ENCODE data around the gene IFT80. TPM values are rescaled to one million over a fixed set of nuclear protein-coding genes. Genes with fewer than 3 reads are reported as not detected.
"Not testable (repeated sequence)": the region's sequence is repeated elsewhere in the genome, so short reads cannot be mapped to it uniquely, and the experiment has no call there.

IFT80 gene
- total RNA-seq, 2 experiments from 2014 or later = 22.8 to 25.9 TPM

DNA sequence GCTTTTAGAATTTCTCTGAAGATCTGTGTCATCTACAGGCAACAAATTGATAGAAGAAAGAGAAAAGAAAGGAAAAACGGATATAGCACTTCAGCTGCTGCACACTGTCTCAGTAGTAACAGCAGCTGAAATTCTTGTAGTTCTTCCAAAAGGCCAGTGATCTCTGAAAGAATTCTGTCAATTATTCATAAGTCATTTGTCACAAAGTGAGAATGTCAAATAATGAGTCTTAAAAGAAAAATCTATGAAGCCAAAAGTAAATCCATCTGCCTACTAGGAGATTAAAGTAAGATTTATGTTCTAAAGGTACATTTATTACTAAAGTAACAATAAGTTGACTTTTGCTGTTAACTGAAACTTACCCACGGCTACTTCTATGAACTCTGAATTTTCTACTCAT lies 24.6 kb downstream of the IFT80 start:
- Mint-ChIP-seq H3K36me3 (ENCODE audit: low read depth) (peaks cover 28% of the 10 kb centered on the region), H3K4me1 (no peaks in the 10 kb centered on the region), H3K9me3 (no peaks in the 10 kb centered on the region), H3K27ac (no peak overlapping the region), H3K27me3 (no peaks in the 10 kb centered on the region), H3K4me3 (no peak overlapping the region)
- no peak for DNase-seq
- ChIA-PET POLR2A (no interaction called here), CTCF (no interaction called here)

GRCh38 chr3:160373655-160374054 lies 25.4 kb downstream of the IFT80 start:
- POLR2A ChIA-PET = no interaction called here
- Mint-ChIP-seq H3K9me3 (no peaks in the 10 kb centered on the region), H3K27ac (no peak overlapping the region), H3K27me3 (no peaks in the 10 kb centered on the region), H3K36me3 (ENCODE audit: low read depth) (peaks cover 28% of the 10 kb centered on the region), H3K4me1 (peaks cover 1% of the 10 kb centered on the region), H3K4me3 (no peak overlapping the region)
- CTCF ChIA-PET = no interaction called here
- no peak for DNase-seq

- Mint-ChIP-seq H3K4me1 (peaks cover 1% of the 10 kb centered on the region), H3K9me3 (no peaks in the 10 kb centered on the region), H3K27me3 (no peaks in the 10 kb centered on the region), H3K36me3 (ENCODE audit: low read depth) (peaks cover 28% of the 10 kb centered on the region), H3K4me3 (no peak overlapping the region), H3K27ac (no peak overlapping the region)
- ChIA-PET POLR2A (no interaction called here), CTCF (no interaction called here)
- DNase-seq = no peak
Measured at GRCh38 chr3:160372780-160373179, 26.2 kb downstream of the IFT80 start.

- H3K36me3 Mint-ChIP-seq (ENCODE audit: low read depth) = peaks cover 28% of the 10 kb centered on the region
- peaks cover 1% of the 10 kb centered on the region for H3K4me1 Mint-ChIP-seq
- CTCF ChIA-PET = no interaction called here
- no peaks in the 10 kb centered on the region for H3K9me3 Mint-ChIP-seq
- H3K4me3 Mint-ChIP-seq = no peak overlapping the region
- no peaks in the 10 kb centered on the region for H3K27me3 Mint-ChIP-seq
- POLR2A ChIA-PET = no interaction called here
- no peak overlapping the region for H3K27ac Mint-ChIP-seq
- DNase-seq = no peak
Measured at GRCh38 chr3:160370987-160371857, 27.8 kb downstream of the IFT80 start.

GRCh38 chr3:160369784-160370183 lies 29.2 kb downstream of the IFT80 start:
- Mint-ChIP-seq H3K4me1 (peaks cover 1% of the 10 kb centered on the region), H3K9me3 (no peaks in the 10 kb centered on the region), H3K27me3 (no peaks in the 10 kb centered on the region), H3K27ac (no peak overlapping the region), H3K4me3 (no peak overlapping the region), H3K36me3 (ENCODE audit: low read depth) (peaks cover 28% of the 10 kb centered on the region)
- POLR2A ChIA-PET = interaction anchor here (0.8 kb wide), 1 partner anchor 11 kb away, joined by 4 read pairs; no protein-coding TSS in a partner anchor
- CTCF ChIA-PET = no interaction called here
- no peak for DNase-seq

- no peaks in the 10 kb centered on the region for H3K9me3 Mint-ChIP-seq
- ChIA-PET CTCF (no interaction called here), POLR2A (no interaction called here)
- no peak overlapping the region for H3K27ac Mint-ChIP-seq
- H3K4me3 Mint-ChIP-seq = no peak overlapping the region
- no peaks in the 10 kb centered on the region for H3K27me3 Mint-ChIP-seq
- H3K36me3 Mint-ChIP-seq (ENCODE audit: low read depth) = peaks cover 24% of the 10 kb centered on the region
- DNase-seq = no peak
- peaks cover 1% of the 10 kb centered on the region for H3K4me1 Mint-ChIP-seq
Measured at GRCh38 chr3:160368804-160369203, 30.2 kb downstream of the IFT80 start.

GRCh38 chr3:160365869-160366522 lies 33.0 kb downstream of the IFT80 start:
- Mint-ChIP-seq H3K27ac (no peak overlapping the region), H3K27me3 (no peaks in the 10 kb centered on the region), H3K36me3 (ENCODE audit: low read depth) (peaks cover 36% of the 10 kb centered on the region), H3K9me3 (no peaks in the 10 kb centered on the region), H3K4me3 (no peak overlapping the region), H3K4me1 (peaks cover 3% of the 10 kb centered on the region)
- DNase-seq = no peak
- ChIA-PET CTCF (no interaction called here), POLR2A (no interaction called here)

- H3K27ac Mint-ChIP-seq, H3K4me3 Mint-ChIP-seq, DNase-seq, H3K4me1 Mint-ChIP-seq, POLR2A ChIA-PET, CTCF ChIA-PET, H3K27me3 Mint-ChIP-seq, H3K9me3 Mint-ChIP-seq: not testable (repeated sequence)
- peaks cover 41% of the 10 kb centered on the region for H3K36me3 Mint-ChIP-seq (ENCODE audit: low read depth)
Measured at GRCh38 chr3:160362896-160363295, 36.1 kb downstream of the IFT80 start.

GRCh38 chr3:160355826-160356225 lies 43.2 kb downstream of the IFT80 start:
- Mint-ChIP-seq H3K36me3 (ENCODE audit: low read depth) (peaks cover 11% of the 10 kb centered on the region), H3K27ac (no peak overlapping the region), H3K27me3 (no peaks in the 10 kb centered on the region), H3K9me3 (no peaks in the 10 kb centered on the region), H3K4me1 (no peaks in the 10 kb centered on the region), H3K4me3 (no peak overlapping the region)
- ChIA-PET CTCF (interaction anchor here (1.4 kb wide), 1 partner anchor 12 kb away, joined by 4 read pairs; no protein-coding TSS in a partner anchor), POLR2A (no interaction called here)
- no peak for DNase-seq

DNA sequence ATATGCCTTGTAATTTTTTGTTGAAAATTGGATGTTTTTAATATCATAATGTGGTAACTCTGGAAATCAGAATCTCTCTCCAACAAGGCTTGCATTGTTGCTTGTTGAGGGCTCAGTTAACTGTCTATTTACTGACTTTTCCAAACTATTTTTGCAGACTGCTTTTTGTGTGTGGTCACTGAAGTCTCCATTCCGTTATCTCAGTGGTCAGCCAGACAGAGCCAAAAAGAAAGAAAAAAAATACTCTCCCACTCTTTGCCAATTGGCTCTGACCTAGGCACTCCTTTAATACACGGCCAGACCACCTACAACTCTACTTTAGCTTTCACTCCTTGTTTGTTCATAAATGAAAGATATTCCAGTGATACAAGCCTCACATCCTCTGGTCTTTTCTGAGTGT lies 52.5 kb downstream of the IFT80 start:
- Mint-ChIP-seq H3K36me3 (ENCODE audit: low read depth) (peaks cover 2% of the 10 kb centered on the region), H3K4me3 (no peak overlapping the region), H3K4me1 (no peaks in the 10 kb centered on the region), H3K9me3 (no peaks in the 10 kb centered on the region), H3K27me3 (no peaks in the 10 kb centered on the region), H3K27ac (no peak overlapping the region)
- POLR2A ChIA-PET = no interaction called here
- DNase-seq = no peak
- CTCF ChIA-PET = no interaction called here

- no peak for DNase-seq
- H3K27ac Mint-ChIP-seq = no peak overlapping the region
- H3K4me3 Mint-ChIP-seq = no peak overlapping the region
- no peaks in the 10 kb centered on the region for H3K9me3 Mint-ChIP-seq
- H3K4me1 Mint-ChIP-seq = no peaks in the 10 kb centered on the region
- peaks cover 5% of the 10 kb centered on the region for H3K36me3 Mint-ChIP-seq (ENCODE audit: low read depth)
- no peaks in the 10 kb centered on the region for H3K27me3 Mint-ChIP-seq
- CTCF ChIA-PET = interaction anchor here (0.8 to 1.0 kb wide), 2 partner anchors 13 to 180 kb away, joined by 3 to 4 read pairs; no protein-coding TSS in a partner anchor
- POLR2A ChIA-PET = no interaction called here
Measured at GRCh38 chr3:160343132-160343531, 55.9 kb downstream of the IFT80 start.

- no peak overlapping the region for H3K4me3 Mint-ChIP-seq
- no peaks in the 10 kb centered on the region for H3K4me1 Mint-ChIP-seq
- ChIA-PET CTCF (interaction anchor here (1.1 to 1.5 kb wide), 2 partner anchors 308 to 351 kb away, joined by 4 to 5 read pairs; partner anchors contain the start of gene IL12A), POLR2A (no interaction called here)
- H3K36me3 Mint-ChIP-seq (ENCODE audit: low read depth) = peaks cover 6% of the 10 kb centered on the region
- H3K27me3 Mint-ChIP-seq = no peaks in the 10 kb centered on the region
- H3K9me3 Mint-ChIP-seq = no peaks in the 10 kb centered on the region
- no peak for DNase-seq
- H3K27ac Mint-ChIP-seq = no peak overlapping the region
Measured at GRCh38 chr3:160340351-160340750, 58.7 kb downstream of the IFT80 start.

- CTCF ChIA-PET = no interaction called here
- peaks cover 4% of the 10 kb centered on the region for H3K36me3 Mint-ChIP-seq (ENCODE audit: low read depth)
- no peak overlapping the region for H3K4me3 Mint-ChIP-seq
- H3K4me1 Mint-ChIP-seq = no peaks in the 10 kb centered on the region
- no peaks in the 10 kb centered on the region for H3K9me3 Mint-ChIP-seq
- no peak for DNase-seq
- POLR2A ChIA-PET = no interaction called here
- H3K27ac Mint-ChIP-seq = no peak overlapping the region
- no peaks in the 10 kb centered on the region for H3K27me3 Mint-ChIP-seq
Measured at GRCh38 chr3:160331127-160331937, 67.7 kb downstream of the IFT80 start.
